Measurements from ENCODE around the gene ABCA3. TPM values are rescaled to one million over a fixed set of nuclear protein-coding genes. Genes with fewer than 3 reads are reported as not detected.

ABCA3 gene
- total RNA-seq, 2 donors from 2014 or later, result 8.3 to 10.5 TPM

GRCh38 chr16:2287916-2288547 is 52.5 kb downstream of the ABCA3 start:
- no peak for ATAC-seq
- no peak overlapping the region for H3K27ac Mint-ChIP-seq

GRCh38 chr16:2286550-2286949 is 54.0 kb downstream of the ABCA3 start:
- ATAC-seq (no peak), DNase-seq (no peak)
- Mint-ChIP-seq H3K4me3 (no peak overlapping the region), H3K4me1 (no peaks in the 10 kb centered on the region), H3K27me3 (no peaks in the 10 kb centered on the region), H3K36me3 (ENCODE audit: low read depth) (peaks cover 8% of the 10 kb centered on the region), H3K27ac (no peak overlapping the region)
- H3K9me3 ChIP-seq (ENCODE audit: control insufficient read depth, low read length, poor library complexity, severe bottlenecking), result no peaks in the 10 kb centered on the region

More at GRCh38 chr16:2287916-2288547, 52.5 kb downstream of the ABCA3 start:
- Mint-ChIP-seq H3K4me1 (no peaks in the 10 kb centered on the region), H3K36me3 (ENCODE audit: low read depth) (peaks cover 8% of the 10 kb centered on the region), H3K4me3 (no peak overlapping the region), H3K27me3 (no peaks in the 10 kb centered on the region)
- no peaks in the 10 kb centered on the region for H3K9me3 ChIP-seq (ENCODE audit: control insufficient read depth, low read length, poor library complexity, severe bottlenecking)
- no peak for DNase-seq

- Mint-ChIP-seq H3K36me3 (ENCODE audit: low read depth) (peaks cover 8% of the 10 kb centered on the region), H3K27ac (no peak overlapping the region), H3K4me1 (no peaks in the 10 kb centered on the region), H3K27me3 (no peaks in the 10 kb centered on the region), H3K4me3 (no peak overlapping the region)
- DNase-seq (no peak), ATAC-seq (no peak)
- H3K9me3 ChIP-seq (ENCODE audit: control insufficient read depth, low read length, poor library complexity, severe bottlenecking), result no peaks in the 10 kb centered on the region
These were observed 54.8 kb downstream of the ABCA3 start for GRCh38 chr16:2285731-2286191.

- H3K4me1 Mint-ChIP-seq, result no peaks in the 10 kb centered on the region
- H3K36me3 Mint-ChIP-seq (ENCODE audit: low read depth), result peaks cover 6% of the 10 kb centered on the region
- no peak overlapping the region for H3K4me3 Mint-ChIP-seq
- DNase-seq, result no peak
- no peaks in the 10 kb centered on the region for H3K9me3 ChIP-seq (ENCODE audit: control insufficient read depth, low read length, poor library complexity, severe bottlenecking)
- H3K27ac Mint-ChIP-seq, result no peak overlapping the region
- no peak for ATAC-seq
- no peaks in the 10 kb centered on the region for H3K27me3 Mint-ChIP-seq
These were observed 55.5 kb downstream of the ABCA3 start for GRCh38 chr16:2284797-2285576.

- H3K27ac Mint-ChIP-seq, result no peak overlapping the region
- peaks cover 6% of the 10 kb centered on the region for H3K36me3 Mint-ChIP-seq (ENCODE audit: low read depth)
- ATAC-seq, result no peak
- no peak overlapping the region for H3K4me3 Mint-ChIP-seq
- DNase-seq, result no peak
- H3K4me1 Mint-ChIP-seq, result no peaks in the 10 kb centered on the region
- no peaks in the 10 kb centered on the region for H3K27me3 Mint-ChIP-seq
- no peaks in the 10 kb centered on the region for H3K9me3 ChIP-seq (ENCODE audit: control insufficient read depth, low read length, poor library complexity, severe bottlenecking)
These were observed 56.3 kb downstream of the ABCA3 start for GRCh38 chr16:2284001-2284770.

GRCh38 chr16:2282866-2283555 is 57.5 kb downstream of the ABCA3 start:
- H3K9me3 ChIP-seq (ENCODE audit: control insufficient read depth, low read length, poor library complexity, severe bottlenecking), result no peaks in the 10 kb centered on the region
- Mint-ChIP-seq H3K27me3 (no peaks in the 10 kb centered on the region), H3K36me3 (ENCODE audit: low read depth) (peaks cover 6% of the 10 kb centered on the region), H3K27ac (no peak overlapping the region), H3K4me3 (no peak overlapping the region), H3K4me1 (no peaks in the 10 kb centered on the region)
- ATAC-seq (no peak), DNase-seq (no peak)

- no peak for DNase-seq
- H3K4me3 Mint-ChIP-seq, result no peak overlapping the region
These were observed 58.3 kb downstream of the ABCA3 start for GRCh38 chr16:2282262-2282661.

GRCh38 chr16:2280981-2281542 is 59.5 kb downstream of the ABCA3 start:
- H3K27me3 Mint-ChIP-seq, result no peaks in the 10 kb centered on the region
- H3K9me3 ChIP-seq (ENCODE audit: control insufficient read depth, low read length, poor library complexity, severe bottlenecking), result no peaks in the 10 kb centered on the region
- ATAC-seq, result no peak
- H3K4me3 Mint-ChIP-seq, result no peak overlapping the region
- H3K4me1 Mint-ChIP-seq, result no peaks in the 10 kb centered on the region
- H3K27ac Mint-ChIP-seq, result no peak overlapping the region
- DNase-seq, result no peak
- peaks cover 6% of the 10 kb centered on the region for H3K36me3 Mint-ChIP-seq (ENCODE audit: low read depth)

More at GRCh38 chr16:2282262-2282661, 58.3 kb downstream of the ABCA3 start:
- Mint-ChIP-seq H3K27me3 (no peaks in the 10 kb centered on the region), H3K36me3 (ENCODE audit: low read depth) (peaks cover 6% of the 10 kb centered on the region), H3K27ac (no peak overlapping the region), H3K4me1 (no peaks in the 10 kb centered on the region)
- no peaks in the 10 kb centered on the region for H3K9me3 ChIP-seq (ENCODE audit: control insufficient read depth, low read length, poor library complexity, severe bottlenecking)
- no peak for ATAC-seq

- Mint-ChIP-seq H3K4me1 (no peaks in the 10 kb centered on the region), H3K27ac (no peak overlapping the region), H3K36me3 (ENCODE audit: low read depth) (peaks cover 6% of the 10 kb centered on the region), H3K27me3 (no peaks in the 10 kb centered on the region), H3K4me3 (no peak overlapping the region)
- H3K9me3 ChIP-seq (ENCODE audit: control insufficient read depth, low read length, poor library complexity, severe bottlenecking), result no peaks in the 10 kb centered on the region
- ATAC-seq, result no peak
- DNase-seq, result no peak
These were observed 60.1 kb downstream of the ABCA3 start for GRCh38 chr16:2280461-2280860.

GRCh38 chr16:2278956-2279800 is 61.4 kb downstream of the ABCA3 start:
- ATAC-seq, result no peak
- peaks cover 4% of the 10 kb centered on the region for H3K36me3 Mint-ChIP-seq (ENCODE audit: low read depth)
- H3K9me3 ChIP-seq (ENCODE audit: control insufficient read depth, low read length, poor library complexity, severe bottlenecking), result no peaks in the 10 kb centered on the region
- H3K4me3 Mint-ChIP-seq, result no peak overlapping the region
- H3K27me3 Mint-ChIP-seq, result no peaks in the 10 kb centered on the region
- H3K4me1 Mint-ChIP-seq, result no peaks in the 10 kb centered on the region
- no peak for DNase-seq
- H3K27ac Mint-ChIP-seq, result no peak overlapping the region

- DNase-seq (no peak), ATAC-seq (no peak)
- no peak overlapping the region for H3K27ac Mint-ChIP-seq
- H3K4me1 Mint-ChIP-seq, result no peaks in the 10 kb centered on the region
- no peaks in the 10 kb centered on the region for H3K27me3 Mint-ChIP-seq
- H3K9me3 ChIP-seq (ENCODE audit: control insufficient read depth, low read length, poor library complexity, severe bottlenecking), result no peaks in the 10 kb centered on the region
- no peak overlapping the region for H3K4me3 Mint-ChIP-seq
- H3K36me3 Mint-ChIP-seq (ENCODE audit: low read depth), result no peaks in the 10 kb centered on the region
These were observed 62.3 kb downstream of the ABCA3 start for GRCh38 chr16:2278272-2278608.
